ENCODE data around the gene ZDHHC18.

- no peak for TF ChIP-seq CTCF (conservative IDR thresholded peaks at IDR 0.05; ENCODE audit: low read length)
- TF ChIP-seq EZH2phosphoT487 (IDR thresholded peaks at IDR 0.05; ENCODE audit: borderline replicate concordance, low read depth, low read length) = no peak
Measured at GRCh38 chr1:26856604-26857469, 30.3 kb downstream of the ZDHHC18 start.

Data from OCI-LY7 (cell line).